CD14-positive monocyte (primary cell): ENCODE data around the gene DEF6. TPM values are rescaled to one million over a fixed set of nuclear protein-coding genes. Genes with fewer than 3 reads are reported as not detected.
A peak's percentile ranks its signal among the peaks of the same experiment; 100 is the strongest.

Experiments used
- DNase-seq, 3 donors: peaks; one replicate each; pipeline ENCODE4 v3.0.0-alpha.2; 2011 to 2022
- H2AFZ ChIP-seq: 2 replicates; pipeline ENCODE4 v1.6.0; 2012; ENCODE audit warnings: mild to moderate bottlenecking, low read depth, low read length, inconsistent platforms; ENCODE audit not compliant: insufficient read depth, poor library complexity, severe bottlenecking
- H3K27ac ChIP-seq, 2 donors: 1 replicate in 1 of 2; 2 replicates in 1 of 2; pipeline ENCODE4 v1.5.1; 2012 to 2013; ENCODE audit warnings: low read length in 2 of 2, control low read depth in 1 of 2, inconsistent platforms in 1 of 2, low read depth in 1 of 2, mild to moderate bottlenecking in 1 of 2
- H3K27me3 ChIP-seq, 2 donors: one replicate each; pipeline versions ENCODE4 v1.6.0 to v1.6.1; 2011 to 2013; ENCODE audit warnings: low read length in 2 of 2; ENCODE audit not compliant: control insufficient read depth in 2 of 2, insufficient read depth in 2 of 2
- H3K36me3 ChIP-seq, 2 donors: replicated peaks in 1 of 2; 1 replicate in 1 of 2; 2 replicates in 1 of 2; pipeline versions ENCODE4 v1.5.1 to v1.6.1; 2012 to 2013; ENCODE audit warnings: low read length in 2 of 2, control low read depth in 1 of 2, inconsistent platforms in 1 of 2, mild to moderate bottlenecking in 1 of 2; ENCODE audit not compliant: insufficient read depth in 2 of 2, control insufficient read depth in 1 of 2
- H3K4me1 ChIP-seq, 2 donors: 1 replicate in 1 of 2; 2 replicates in 1 of 2; pipeline versions ENCODE4 v1.5.1 to v1.6.1; 2012 to 2013; ENCODE audit warnings: low read length in 2 of 2, control low read depth in 1 of 2, inconsistent platforms in 1 of 2, mild to moderate bottlenecking in 1 of 2, moderate library complexity in 1 of 2; ENCODE audit not compliant: insufficient read depth in 2 of 2, control insufficient read depth in 1 of 2
- H3K4me2 ChIP-seq: replicated peaks from 2 replicates; pipeline ENCODE3; 2012; ENCODE audit warnings: low read length, moderate library complexity, mild to moderate bottlenecking; ENCODE audit not compliant: poor library complexity, severe bottlenecking; ENCODE audit errors: extremely low read depth
- H3K4me3 ChIP-seq, 3 experiments: fragments of 200-600 bp in 1 of 3; sonication (generic) in 1 of 3; replicated peaks in 1 of 3; 1 replicate in 2 of 3; 2 replicates in 1 of 3; pipeline ENCODE4 v1.5.1; 2011 to 2013; ENCODE audit warnings: low read length in 3 of 3, mild to moderate bottlenecking in 3 of 3, control low read depth in 2 of 3, low read depth in 2 of 3, inconsistent platforms in 1 of 3, moderate library complexity in 1 of 3
- H3K79me2 ChIP-seq: 2 replicates; pipeline ENCODE4 v1.6.0; 2012; ENCODE audit warnings: mild to moderate bottlenecking, control low read depth, inconsistent platforms, low read length, moderate library complexity; ENCODE audit not compliant: insufficient read depth
- H3K9ac ChIP-seq: 2 replicates; pipeline ENCODE4 v1.6.0; 2017; ENCODE audit warnings: low read length, mild to moderate bottlenecking; ENCODE audit not compliant: insufficient read depth, poor library complexity, severe bottlenecking
- H3K9me3 ChIP-seq, 2 donors: replicated peaks in 1 of 2; 1 replicate in 1 of 2; 2 replicates in 1 of 2; pipeline versions ENCODE4 v1.5.1 to v1.6.1; 2012 to 2013; ENCODE audit warnings: low read length in 2 of 2, control low read depth in 1 of 2; ENCODE audit not compliant: control insufficient read depth in 1 of 2, insufficient read depth in 1 of 2
- H4K20me1 ChIP-seq: 2 replicates; pipeline ENCODE4 v1.6.0; 2012; ENCODE audit warnings: mild to moderate bottlenecking, low read length, control low read depth, moderate library complexity; ENCODE audit not compliant: insufficient read depth
- H3K27ac Mint-ChIP-seq, 7 donors: one replicate each; pipeline ENCODE4 v1.8.0; 2020; ENCODE audit warnings: mild to moderate bottlenecking in 7 of 7, mixed read lengths in 7 of 7, moderate library complexity in 6 of 7, inconsistent platforms in 2 of 7
- H3K27me3 Mint-ChIP-seq, 3 donors: one replicate each; pipeline ENCODE4 v1.8.0; 2021 to 2022; ENCODE audit warnings: low read depth in 3 of 3, mild to moderate bottlenecking in 3 of 3, mixed read lengths in 3 of 3, moderate library complexity in 3 of 3, inconsistent platforms in 1 of 3
- H3K36me3 Mint-ChIP-seq, 2 donors: one replicate each; pipeline ENCODE4 v1.8.0; 2020; ENCODE audit warnings: mixed read lengths in 2 of 2, inconsistent platforms in 1 of 2, mild to moderate bottlenecking in 1 of 2
- H3K4me1 Mint-ChIP-seq: one replicate; pipeline ENCODE4 v1.8.0; 2020; ENCODE audit warnings: mild to moderate bottlenecking, mixed read lengths
- H3K4me3 Mint-ChIP-seq, 2 donors: one replicate each; pipeline ENCODE4 v1.8.0; 2020; ENCODE audit warnings: mild to moderate bottlenecking in 2 of 2, mixed read lengths in 2 of 2, moderate library complexity in 1 of 2
- H3K9me3 Mint-ChIP-seq, 7 donors: one replicate each; pipeline ENCODE4 v1.8.0; 2020 to 2022; ENCODE audit warnings: mixed read lengths in 7 of 7, mild to moderate bottlenecking in 6 of 7, moderate library complexity in 6 of 7, inconsistent platforms in 2 of 7
- CTCF ChIP-seq: fragments of 200-600 bp; IDR thresholded peaks from one replicate; pipeline ENCODE4 v1.8.0; 2022; ENCODE audit warnings: antibody characterized with exemption, mild to moderate bottlenecking
- WGBS: methylation state at CpG from one replicate; pipeline ENCODE4 v1.1.5; 2013; ENCODE audit warnings: missing lambda C conversion rate; ENCODE audit not compliant: insufficient coverage; 5-methylcytosine and 5-hydroxymethylcytosine counted together
- intact Hi-C, 2 donors: fragments of 100-400 bp; cut with micrococcal nuclease; formaldehyde crosslinking; loops; one replicate each; pipeline versions ENCODE4 v1.15.0 to v1.15.1; 2023
- polyA plus RNA-seq, 3 donors: library from polyadenylated mRNA; depleted of rRNA in 1 of 3; unstranded in 2 of 3; stranded (reverse) in 1 of 3; fragments of 300-500 nt in 2 of 3; fragments of >200 nt in 1 of 3; fragmentation: Illumina TruSeq in 2 of 3; gene quantifications; 1 replicate in 2 of 3; 2 replicates in 1 of 3; pipeline ENCODE4 v1.2.3, GENCODE V29; 2012 to 2021

Gene DEF6
- polyA plus RNA-seq, 3 donors = 41.2 to 110 (median 59.3) TPM

- Histone ChIP-seq H3K27me3 (peaks cover 0 to 7% of the 10 kb centered on the region in 2 donors), H3K36me3 (peaks cover 0 to 4% of the 10 kb centered on the region in 2 donors), H3K9ac (peak overlapping the region; percentile 77), H3K4me3 (peak overlapping the region in 2 of 3 experiments; percentile 19 to 60), H3K9me3 (no peaks in the 10 kb centered on the region), H3K79me2 (peaks cover 10% of the 10 kb centered on the region), H4K20me1 (peaks cover 27% of the 10 kb centered on the region), H3K4me2 (peak overlapping the region; percentile 75), H2AFZ (no peak overlapping the region), H3K4me1 (peaks cover 53 to 54% of the 10 kb centered on the region in 2 donors), H3K27ac (peak overlapping the region; percentile 91 to 98)
- intact Hi-C loops = loop anchor here in 1 of 2 donors (2.0 kb wide), 2 partner anchors 28 to 72 kb away; partner anchors contain the start of gene PPARD
- TF ChIP-seq CTCF = no peak
- Mint-ChIP-seq H3K36me3 (peaks cover 35 to 40% of the 10 kb centered on the region in 2 donors), H3K4me1 (peaks cover 57% of the 10 kb centered on the region), H3K9me3 (no peaks in the 10 kb centered on the region), H3K4me3 (peak overlapping the region; percentile 58 to 88), H3K27ac (peak overlapping the region; percentile 97 to 99 (median 99)), H3K27me3 (peaks cover 5 to 15% (median 14%) of the 10 kb centered on the region in 3 donors)
- WGBS = 6% methylated on average over 7 of the region's 9 CpGs
- peak; percentile 82 to 92 (median 86) for DNase-seq
Observed at GRCh38 chr6:35370785-35371493, 73.3 kb downstream of the DEF6 start.

Other genes with a start within 250 kb of the DEF6 start
- gene TCP11, start 156.5 kb upstream of the DEF6 start, polyA plus RNA-seq = not detected
- gene SCUBE3, start 83.9 kb upstream of the DEF6 start, polyA plus RNA-seq = not detected
- 10 to 100 TPM in 1 of 3 donors, 1 to 10 TPM in 2; 6.8 to 49.7 (median 9.6) TPM for gene ZNF76, start 38.1 kb upstream of the DEF6 start, polyA plus RNA-seq
- gene PPARD, start 44.7 kb downstream of the DEF6 start, polyA plus RNA-seq = 10 to 100 TPM in 1 of 3 donors, 1 to 10 TPM in 2; 1.2 to 22.0 (median 2.4) TPM
- gene FANCE, start 154.5 kb downstream of the DEF6 start, polyA plus RNA-seq = 1 to 10 TPM; 1.8 to 3.0 (median 2.9) TPM
- 1,000 to 10,000 TPM in 1 of 3 donors, 100 to 1,000 TPM in 2; 345 to 1,242 (median 421) TPM for gene RPL10A, start 170.6 kb downstream of the DEF6 start, polyA plus RNA-seq
- not detected for gene TEAD3, start 199.3 kb downstream of the DEF6 start, polyA plus RNA-seq
- gene TULP1, start 215.1 kb downstream of the DEF6 start, polyA plus RNA-seq = not detected